Measurements from ENCODE around the gene LMX1B.

Gene LMX1B

GRCh38 chr9:126633881-126634558, 20.3 kb downstream of the LMX1B start:
- peaks cover 100% of the 10 kb centered on the region for H3K27me3 ChIP-seq
- no peaks in the 10 kb centered on the region for H3K4me1 ChIP-seq (ENCODE audit: control insufficient read depth in 1 of 2, insufficient read depth in 1 of 2, low read depth in 1 of 2, low read length in 1 of 2)
- no peak overlapping the region for H3K27ac ChIP-seq
- no peaks in the 10 kb centered on the region for H3K9me3 ChIP-seq
- H3K36me3 ChIP-seq, result no peaks in the 10 kb centered on the region
- no peak overlapping the region for H3K4me3 ChIP-seq (ENCODE audit: low read depth in 1 of 2, low read length in 1 of 2)
- no peak for TF ChIP-seq CTCF (IDR thresholded peaks at IDR 0.05)

GRCh38 chr9:126635061-126635460, 21.3 kb downstream of the LMX1B start:
- no peaks in the 10 kb centered on the region for H3K36me3 ChIP-seq
- TF ChIP-seq CTCF (IDR thresholded peaks at IDR 0.05), result no peak
- no peaks in the 10 kb centered on the region for H3K9me3 ChIP-seq
- H3K4me1 ChIP-seq (ENCODE audit: control insufficient read depth in 1 of 2, insufficient read depth in 1 of 2, low read depth in 1 of 2, low read length in 1 of 2), result no peaks in the 10 kb centered on the region
- H3K27me3 ChIP-seq, result peaks cover 100% of the 10 kb centered on the region
- no peak overlapping the region for H3K27ac ChIP-seq
- no peak overlapping the region for H3K4me3 ChIP-seq (ENCODE audit: low read depth in 1 of 2, low read length in 1 of 2)

GRCh38 chr9:126635661-126636439, 22.1 kb downstream of the LMX1B start:
- Histone ChIP-seq H3K27ac (no peak overlapping the region), H3K36me3 (no peaks in the 10 kb centered on the region), H3K27me3 (peaks cover 100% of the 10 kb centered on the region), H3K4me3 (ENCODE audit: low read depth in 1 of 2, low read length in 1 of 2) (no peak overlapping the region), H3K9me3 (no peaks in the 10 kb centered on the region), H3K4me1 (ENCODE audit: control insufficient read depth in 1 of 2, insufficient read depth in 1 of 2, low read depth in 1 of 2, low read length in 1 of 2) (no peaks in the 10 kb centered on the region)
- TF ChIP-seq CTCF (IDR thresholded peaks at IDR 0.05), result no peak

GRCh38 chr9:126636983-126637798, 23.5 kb downstream of the LMX1B start:
- H3K27me3 ChIP-seq, result peaks cover 100% of the 10 kb centered on the region
- H3K27ac ChIP-seq, result no peak overlapping the region
- H3K4me1 ChIP-seq (ENCODE audit: control insufficient read depth in 1 of 2, insufficient read depth in 1 of 2, low read depth in 1 of 2, low read length in 1 of 2), result no peaks in the 10 kb centered on the region
- no peaks in the 10 kb centered on the region for H3K9me3 ChIP-seq
- TF ChIP-seq CTCF (IDR thresholded peaks at IDR 0.05), result no peak
- no peak overlapping the region for H3K4me3 ChIP-seq (ENCODE audit: low read depth in 1 of 2, low read length in 1 of 2)
- H3K36me3 ChIP-seq, result no peaks in the 10 kb centered on the region

GRCh38 chr9:126638571-126639132, 24.9 kb downstream of the LMX1B start:
- H3K4me1 ChIP-seq (ENCODE audit: control insufficient read depth in 1 of 2, insufficient read depth in 1 of 2, low read depth in 1 of 2, low read length in 1 of 2), result no peaks in the 10 kb centered on the region
- H3K27me3 ChIP-seq, result peaks cover 100% of the 10 kb centered on the region
- H3K9me3 ChIP-seq, result no peaks in the 10 kb centered on the region
- no peaks in the 10 kb centered on the region for H3K36me3 ChIP-seq
- TF ChIP-seq CTCF (IDR thresholded peaks at IDR 0.05), result no peak
- no peak overlapping the region for H3K4me3 ChIP-seq (ENCODE audit: low read depth in 1 of 2, low read length in 1 of 2)
- H3K27ac ChIP-seq, result no peak overlapping the region
